C4-2B (cell line): ENCODE results near the gene VAC14.

ENCODE experiments used
- ZFX ChIP-seq: fragments of 450-650 bp; IDR thresholded peaks from 2 replicates; pipeline ENCODE4 v1.6.1; 2017
- TF ChIP-seq, protein P1 (sequence below): fragments of 450-650 bp; conservative IDR thresholded peaks from 2 replicates; pipeline ENCODE4 v1.5.1; 2017; ENCODE audit warnings: mild to moderate bottlenecking

- TF ChIP-seq, protein P1, sequence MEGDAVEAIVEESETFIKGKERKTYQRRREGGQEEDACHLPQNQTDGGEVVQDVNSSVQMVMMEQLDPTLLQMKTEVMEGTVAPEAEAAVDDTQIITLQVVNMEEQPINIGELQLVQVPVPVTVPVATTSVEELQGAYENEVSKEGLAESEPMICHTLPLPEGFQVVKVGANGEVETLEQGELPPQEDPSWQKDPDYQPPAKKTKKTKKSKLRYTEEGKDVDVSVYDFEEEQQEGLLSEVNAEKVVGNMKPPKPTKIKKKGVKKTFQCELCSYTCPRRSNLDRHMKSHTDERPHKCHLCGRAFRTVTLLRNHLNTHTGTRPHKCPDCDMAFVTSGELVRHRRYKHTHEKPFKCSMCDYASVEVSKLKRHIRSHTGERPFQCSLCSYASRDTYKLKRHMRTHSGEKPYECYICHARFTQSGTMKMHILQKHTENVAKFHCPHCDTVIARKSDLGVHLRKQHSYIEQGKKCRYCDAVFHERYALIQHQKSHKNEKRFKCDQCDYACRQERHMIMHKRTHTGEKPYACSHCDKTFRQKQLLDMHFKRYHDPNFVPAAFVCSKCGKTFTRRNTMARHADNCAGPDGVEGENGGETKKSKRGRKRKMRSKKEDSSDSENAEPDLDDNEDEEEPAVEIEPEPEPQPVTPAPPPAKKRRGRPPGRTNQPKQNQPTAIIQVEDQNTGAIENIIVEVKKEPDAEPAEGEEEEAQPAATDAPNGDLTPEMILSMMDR: no peak
- TF ChIP-seq ZFX: no peak
Measured at GRCh38 chr16:70700101-70701020, 100.6 kb downstream of the VAC14 start.
